Measurements from ENCODE around the gene OTUD4. TPM values are rescaled to one million over a fixed set of nuclear protein-coding genes. Genes with fewer than 3 reads are reported as not detected.

OTUD4 gene
- total and polyA plus RNA-seq, 9 of the 15 experiments (the other 6 are each of a cell fraction or from before 2014, with no cell fraction given), result 4.2 to 29.0 (median 24.8) TPM

GRCh38 chr4:145179281-145179860 is 1.0 kb downstream of the OTUD4 start (continued):
- TF ChIP-seq FUS (optimal IDR thresholded peaks at IDR 0.05; ENCODE audit: low read depth, low read length) (no peak), TAL1 (IDR thresholded peaks at IDR 0.05) (no peak), ZC3H11A (IDR thresholded peaks at IDR 0.05; ENCODE audit: low read depth, low read length) (no peak), ZC3H8 (IDR thresholded peaks at IDR 0.05) (no peak), ZNF408 (CRISPR knock-in tag; IDR thresholded peaks at IDR 0.05; ENCODE audit: low read depth) (no peak), MNT (conservative IDR thresholded peaks at IDR 0.05) (no peak; a peak in 2 of 4 replicates), E2F8 (IDR thresholded peaks at IDR 0.05; ENCODE audit: low read depth, partially characterized antibody) (no peak), POLR2H (tag; IDR thresholded peaks at IDR 0.05; ENCODE audit: low read depth) (no peak), ZKSCAN1 (IDR thresholded peaks at IDR 0.05; ENCODE audit: low read depth, low read length) (no peak), HBP1 (CRISPR knock-in tag; IDR thresholded peaks at IDR 0.05) (no peak), HOXB6 (CRISPR knock-in tag; IDR thresholded peaks at IDR 0.05; ENCODE audit: borderline replicate concordance) (no peak), USF1 (CRISPR knock-in tag; IDR thresholded peaks at IDR 0.05) (no peak), ZC3H4 (CRISPR knock-in tag; IDR thresholded peaks at IDR 0.05; ENCODE audit: borderline replicate concordance) (no peak), SRSF7 (optimal IDR thresholded peaks at IDR 0.05; ENCODE audit: low read depth, low read length) (no peak), CAMTA2 (CRISPR knock-in tag; conservative IDR thresholded peaks at IDR 0.05) (no peak), SUPT5H (IDR thresholded peaks at IDR 0.05) (peak; percentile 53), BCL6 (CRISPR knock-in tag; IDR thresholded peaks at IDR 0.05) (no peak)

Data from K562 (cell line).